Ovary (tissue), 3 donors: ENCODE data around the gene CALR3.

ENCODE experiments used
- CTCF ChIP-seq, 3 donors: fragments of 450-650 bp in 2 of 3; fragments of 200-600 bp in 1 of 3; IDR thresholded peaks; one replicate each; pipeline versions ENCODE4 v1.5.1 to v1.8.0; 2016 to 2022; ENCODE audit warnings: antibody characterized with exemption in 3 of 3, mild to moderate bottlenecking in 1 of 3
- EP300 ChIP-seq: sonication (generic); formaldehyde crosslinking; IDR thresholded peaks from one replicate; pipeline ENCODE4 v1.6.1; 2017; ENCODE audit warnings: antibody characterized with exemption
- donor health status: DM: no; HTN: no; CAD: no.

GRCh38 chr19:16509141-16510061 lies 13.4 kb upstream of the CALR3 start:
- TF ChIP-seq CTCF (IDR thresholded peaks at IDR 0.05), result no peak
- TF ChIP-seq EP300, result no peak
